ENCODE measurements around the gene ZNF22.

The ZNF22 gene

DNA sequence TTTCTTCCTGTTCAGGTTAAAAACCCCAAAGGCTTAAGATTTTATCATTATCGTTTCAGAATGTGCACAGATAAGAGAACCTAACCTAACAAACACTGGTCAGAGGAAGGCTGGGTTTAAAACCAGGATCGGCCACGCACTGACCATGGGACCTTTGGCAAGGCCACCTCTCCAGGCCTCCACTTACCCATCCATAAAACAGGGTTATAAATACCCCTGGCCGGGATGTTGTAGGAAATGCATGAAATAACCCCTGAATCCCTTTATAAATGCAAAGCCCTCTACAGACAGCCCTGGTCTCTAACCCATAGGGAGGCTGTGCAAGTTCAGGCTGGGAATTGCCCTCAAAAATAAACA lies 22.5 kb upstream of the ZNF22 start:
- DNase-seq: no peak

DNA sequence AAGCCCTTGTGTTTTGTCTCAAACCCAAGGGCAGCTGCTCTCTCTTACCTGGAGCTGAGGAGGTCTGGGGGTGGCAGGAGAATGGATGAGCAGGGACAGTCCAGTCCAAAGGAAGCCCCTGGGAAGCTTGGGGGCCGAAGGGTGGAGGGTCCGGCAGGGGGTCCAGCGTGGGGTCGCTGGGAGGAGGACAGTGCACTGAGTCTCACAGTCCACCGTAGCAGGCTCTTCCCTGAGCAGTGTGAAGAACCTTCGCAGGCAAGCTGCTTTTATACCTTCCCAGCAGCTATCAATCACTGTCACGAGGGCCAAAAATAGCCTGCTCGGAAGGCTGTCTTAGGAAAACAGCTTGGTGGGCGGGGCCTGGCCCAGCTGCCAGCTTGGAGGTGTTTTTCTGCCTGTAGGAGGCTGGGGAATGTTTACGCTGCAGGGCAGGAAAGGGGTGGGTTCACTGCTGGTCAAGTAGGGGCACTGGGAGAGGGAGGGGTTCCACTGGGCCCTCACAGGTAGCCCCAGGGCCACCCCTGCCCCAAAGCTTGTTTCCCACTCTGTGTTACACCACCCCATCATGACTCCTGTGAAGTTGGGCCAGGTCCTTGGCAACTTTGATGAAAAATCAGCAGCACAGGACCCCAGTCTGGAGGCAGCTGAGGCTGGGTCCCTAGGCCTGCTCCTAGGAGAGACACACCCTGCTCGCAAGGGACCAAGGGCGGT lies 22.0 kb upstream of the ZNF22 start, which contains the start of gene DEPP1:
TSS of gene DEPP1 (minus strand) at position 240 of the 711 bp plus-strand sequence. CDS start 779 bp downstream, outside the sequence.
- peak; percentile 51 for DNase-seq

DNA sequence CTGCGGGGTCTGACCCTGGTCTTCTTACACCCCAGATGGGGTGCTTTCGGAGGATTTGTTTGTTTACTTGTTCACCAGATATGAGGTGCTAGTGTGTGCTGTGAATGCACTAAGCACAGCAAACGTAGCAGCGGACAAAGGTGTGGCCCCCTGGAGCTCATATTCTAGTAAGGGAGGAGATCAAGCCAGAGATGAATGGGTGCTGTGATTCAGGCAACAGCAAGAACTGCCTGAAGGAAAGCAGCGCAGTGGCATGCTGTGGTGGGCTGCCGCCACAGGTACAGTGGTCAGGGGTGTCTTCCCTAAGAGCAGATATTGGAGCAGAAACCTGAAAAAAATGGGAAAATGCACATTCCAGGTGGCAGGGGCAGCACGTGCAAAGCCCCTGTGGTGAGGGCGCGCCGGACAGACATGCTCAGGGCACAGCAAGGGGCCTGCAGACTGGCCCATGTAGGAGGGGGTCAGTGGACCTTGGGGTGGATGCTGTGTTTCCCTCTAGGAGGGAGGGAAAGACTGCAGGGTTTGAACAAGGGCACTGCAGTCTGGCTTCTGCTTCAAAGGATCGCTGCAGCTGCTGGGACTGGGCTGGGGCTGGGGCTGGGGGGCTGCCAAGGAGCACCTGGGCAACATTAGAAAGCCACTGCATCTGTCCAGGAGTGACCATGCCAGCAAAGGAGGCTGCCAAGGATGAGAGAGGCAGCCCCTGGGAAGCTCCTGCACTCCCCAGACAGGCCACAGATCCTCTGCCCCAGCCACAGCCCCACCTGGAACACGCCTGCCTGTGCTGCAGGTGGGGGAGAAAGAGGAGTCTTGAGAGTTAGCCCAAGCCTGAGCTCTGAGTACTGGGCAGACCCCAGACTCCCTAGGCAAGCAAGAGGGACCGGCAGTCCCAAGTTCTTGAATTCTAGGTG lies 21.2 kb upstream of the ZNF22 start:
- no peak for DNase-seq

DNA sequence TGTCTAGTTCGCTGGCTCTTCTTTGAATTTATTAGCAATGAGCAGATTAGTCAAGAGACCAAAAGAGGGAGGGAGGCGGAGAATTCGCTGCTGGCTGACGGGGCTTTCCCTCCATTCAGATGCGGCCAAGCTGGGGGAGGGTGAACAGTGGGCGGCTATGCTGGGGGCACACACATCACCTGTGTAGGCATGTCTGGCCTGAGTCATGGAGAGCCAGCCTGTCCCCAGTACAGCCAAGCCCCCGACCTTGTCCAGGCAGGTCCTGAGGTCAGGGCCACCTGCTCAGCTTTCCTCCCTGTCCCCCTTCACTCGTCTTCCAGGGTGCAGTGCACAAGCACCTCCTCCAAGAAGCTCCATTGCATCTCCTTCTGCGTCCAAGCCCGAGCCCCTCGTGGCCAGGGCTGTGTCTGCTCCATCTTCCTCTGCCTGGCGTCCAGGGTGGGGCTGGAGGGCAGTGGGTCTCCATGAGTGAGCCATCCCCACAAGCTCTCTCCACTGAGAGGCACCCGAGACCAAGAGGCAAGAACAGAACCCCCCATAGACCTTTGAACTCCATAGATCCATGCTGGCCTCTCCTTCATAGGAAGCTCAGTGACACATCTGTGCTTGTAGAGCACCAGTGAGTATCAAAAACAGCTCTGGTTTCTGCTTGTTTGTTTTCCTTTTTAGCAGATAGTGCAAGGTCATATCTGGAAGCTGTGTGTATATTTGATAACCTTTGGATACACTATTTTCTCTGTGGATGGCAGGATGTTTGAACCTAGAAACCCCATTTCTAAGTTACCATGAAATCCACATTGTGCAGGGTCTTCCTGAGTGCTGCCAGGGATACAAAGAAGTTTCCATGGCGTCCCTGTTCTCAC lies 20.2 kb upstream of the ZNF22 start:
- DNase-seq: no peak

DNA sequence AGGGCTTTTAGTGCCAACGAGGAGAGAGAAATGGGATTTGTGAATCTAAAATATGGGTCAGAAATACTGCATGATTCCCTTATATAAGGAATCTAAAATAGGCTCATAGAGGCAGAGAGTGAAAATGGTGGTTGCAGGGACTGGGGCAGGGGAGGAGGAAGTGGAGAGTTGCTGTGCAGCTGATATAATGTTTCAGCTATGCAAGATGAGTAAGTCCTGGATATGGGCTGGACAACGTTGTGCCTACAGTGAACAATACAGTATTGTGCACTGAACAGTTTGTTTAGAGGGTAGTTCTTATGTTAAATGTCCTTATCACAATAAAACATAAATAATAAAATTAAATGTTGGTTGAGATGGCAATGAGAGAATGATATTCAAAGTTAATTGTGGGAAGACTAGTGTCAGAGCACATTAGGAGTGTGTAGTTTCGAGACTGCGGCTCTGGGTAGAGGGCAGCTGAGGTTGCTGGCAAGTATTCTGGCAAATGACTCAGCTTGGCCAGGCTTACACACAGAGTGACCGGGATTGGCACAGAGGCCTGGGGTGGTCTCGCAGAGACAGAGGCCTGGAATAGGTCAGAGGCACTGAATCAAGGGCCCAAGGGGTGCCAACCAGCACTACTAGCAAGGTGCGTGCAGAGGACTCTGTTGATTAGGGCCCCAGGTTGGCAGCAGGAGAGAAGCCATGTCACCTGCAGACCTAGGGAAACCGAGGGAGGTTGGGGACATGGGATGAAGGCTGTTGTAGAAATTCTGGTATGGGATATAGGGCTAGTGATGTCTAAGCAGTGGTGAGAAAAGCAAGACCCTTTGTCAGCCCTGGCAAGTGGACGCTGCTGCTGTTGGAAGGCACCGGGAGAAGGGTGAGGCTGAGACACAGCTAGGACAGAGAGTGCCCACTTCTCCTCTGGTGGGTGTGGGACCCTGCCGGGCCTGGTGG lies 19.3 kb upstream of the ZNF22 start:
- DNase-seq: no peak

DNA sequence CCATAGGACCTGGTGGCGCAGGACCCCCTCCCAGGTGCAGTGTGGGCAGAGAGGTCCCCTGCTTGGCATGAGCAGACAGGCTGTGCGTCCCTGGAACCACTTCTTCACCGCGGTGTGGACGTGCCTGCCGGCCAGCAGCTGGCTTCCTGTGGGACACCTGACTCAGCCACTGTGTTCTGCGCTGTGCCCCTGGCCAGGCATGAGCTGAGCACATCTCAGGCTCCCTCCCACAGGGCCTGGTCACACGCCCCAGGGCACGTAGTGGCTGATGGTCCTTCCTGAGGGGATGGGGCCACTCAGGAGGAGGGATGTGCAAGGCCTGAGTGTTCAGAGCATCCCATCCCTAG lies 18.6 kb upstream of the ZNF22 start:
- no peak for DNase-seq

DNA sequence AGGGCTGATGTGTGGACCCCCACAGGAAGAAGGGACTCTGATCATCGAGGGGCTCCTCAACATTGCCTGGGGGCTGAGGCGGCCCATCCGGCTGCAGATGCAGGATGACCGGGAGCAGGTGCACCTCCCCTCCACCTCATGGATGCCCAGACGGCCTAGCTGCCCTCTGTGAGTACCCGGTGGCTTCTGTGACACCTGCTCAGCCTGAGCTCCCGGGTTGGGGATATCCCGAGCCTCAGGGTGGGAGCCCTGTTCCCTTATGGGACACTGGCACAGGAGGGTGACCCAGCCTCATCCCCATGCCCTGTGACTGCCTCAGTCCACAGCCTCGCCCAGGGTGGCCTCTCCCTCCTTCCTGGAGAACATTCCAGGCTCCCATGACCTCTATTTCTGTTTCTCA lies 18.2 kb upstream of the ZNF22 start:
- no peak for DNase-seq

DNA sequence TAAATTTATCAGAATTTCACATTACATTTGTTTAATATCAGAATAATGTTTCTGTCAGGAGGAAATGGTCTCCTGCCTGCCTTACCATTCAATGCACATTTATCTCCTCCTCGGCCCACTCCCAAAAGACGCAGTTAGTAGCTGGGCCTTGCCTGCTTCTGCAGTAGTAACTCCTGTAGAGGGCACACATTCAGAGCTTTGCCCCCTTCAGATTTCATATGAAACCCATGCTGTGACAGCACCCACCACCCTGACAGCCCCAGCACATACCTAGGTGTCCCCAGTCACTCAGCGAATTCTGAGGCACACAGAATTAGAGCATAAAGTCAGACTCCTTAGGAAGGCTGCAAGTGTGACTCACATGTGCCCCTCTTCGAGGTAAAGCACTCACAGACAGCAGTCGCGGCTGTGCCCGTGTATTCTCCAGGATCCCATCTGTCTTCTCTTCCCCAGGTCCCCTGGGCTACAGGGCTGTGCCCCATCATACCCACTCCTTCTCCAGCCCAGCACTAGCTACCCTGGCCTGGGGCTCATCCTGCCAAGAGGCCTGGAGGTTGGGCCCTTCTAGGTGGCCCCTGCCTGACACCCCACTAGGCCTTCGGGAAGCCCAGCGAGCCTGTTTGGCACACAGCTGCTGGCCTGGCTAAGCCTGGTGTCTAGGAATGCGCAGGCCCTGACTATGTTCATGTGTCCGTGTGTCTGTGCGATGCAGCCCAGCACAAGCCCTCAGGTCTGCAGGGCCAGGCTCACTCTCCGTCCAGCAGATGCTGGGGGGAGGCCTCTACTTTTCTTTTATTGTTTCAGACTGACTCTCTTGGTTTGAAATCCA lies 17.4 kb upstream of the ZNF22 start:
- DNase-seq: no peak

DNA sequence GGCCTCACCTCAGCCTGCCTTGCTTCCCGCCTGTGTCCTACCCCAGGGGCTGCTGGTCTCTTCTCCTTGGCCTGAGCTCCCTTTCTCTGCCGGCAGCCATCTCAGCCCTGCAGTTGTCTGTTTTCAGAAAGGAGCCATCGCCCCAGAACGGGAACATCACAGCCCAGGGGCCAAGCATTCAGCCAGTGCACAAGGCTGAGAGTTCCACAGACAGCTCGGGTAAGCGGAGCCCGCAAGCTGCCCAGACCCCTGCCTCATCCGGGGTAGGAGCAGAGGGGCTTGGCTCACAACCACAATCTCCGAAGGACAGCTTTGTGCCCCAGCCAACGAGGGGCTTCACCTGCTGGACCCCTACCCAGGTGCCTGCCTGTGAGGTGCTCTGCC lies 16.8 kb upstream of the ZNF22 start:
- DNase-seq: no peak

DNA sequence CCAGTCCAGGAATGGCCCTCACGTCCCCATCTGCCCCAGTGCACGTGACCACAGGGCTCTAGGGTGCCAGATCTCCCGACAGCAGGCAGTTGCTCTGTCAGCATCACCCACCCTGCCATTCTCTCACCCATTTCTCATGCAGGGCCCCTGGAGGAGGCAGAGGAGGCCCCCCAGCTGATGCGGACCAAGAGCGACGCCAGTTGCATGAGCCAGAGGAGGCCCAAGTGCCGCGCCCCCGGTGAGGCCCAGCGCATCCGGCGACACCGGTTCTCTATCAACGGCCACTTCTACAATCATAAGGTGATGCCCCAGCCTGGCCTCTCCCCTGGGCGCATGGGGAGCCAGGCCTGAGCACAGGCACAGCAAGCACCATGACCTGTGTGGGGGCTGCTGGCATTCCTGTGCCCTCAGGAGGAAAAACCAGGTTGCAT lies 16.0 kb upstream of the ZNF22 start:
- no peak for DNase-seq

DNA sequence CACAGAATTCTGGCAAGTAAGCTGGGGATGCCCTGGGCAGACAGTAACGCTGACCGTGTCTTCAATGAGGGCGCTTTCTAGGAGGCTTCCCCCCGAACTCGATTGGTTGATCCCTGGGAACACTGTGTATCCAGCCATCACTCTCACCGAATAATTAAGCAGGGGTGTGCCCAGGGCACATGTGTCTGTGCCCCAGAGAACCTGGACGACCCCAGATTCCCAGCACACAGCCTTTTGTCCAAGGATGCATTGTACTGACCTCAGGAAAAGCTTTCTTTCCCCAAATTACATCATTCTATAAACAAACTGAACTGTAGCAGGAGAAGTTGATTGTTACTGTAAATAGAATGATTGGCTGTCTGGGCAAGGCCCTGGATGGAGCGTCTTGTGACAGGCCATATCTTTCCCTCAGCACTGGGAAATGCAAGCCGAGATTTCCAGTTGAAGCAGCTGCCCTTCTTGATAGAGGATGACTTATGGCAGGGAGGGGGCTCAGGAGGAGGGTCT lies 15.5 kb upstream of the ZNF22 start:
- no peak for DNase-seq

DNA sequence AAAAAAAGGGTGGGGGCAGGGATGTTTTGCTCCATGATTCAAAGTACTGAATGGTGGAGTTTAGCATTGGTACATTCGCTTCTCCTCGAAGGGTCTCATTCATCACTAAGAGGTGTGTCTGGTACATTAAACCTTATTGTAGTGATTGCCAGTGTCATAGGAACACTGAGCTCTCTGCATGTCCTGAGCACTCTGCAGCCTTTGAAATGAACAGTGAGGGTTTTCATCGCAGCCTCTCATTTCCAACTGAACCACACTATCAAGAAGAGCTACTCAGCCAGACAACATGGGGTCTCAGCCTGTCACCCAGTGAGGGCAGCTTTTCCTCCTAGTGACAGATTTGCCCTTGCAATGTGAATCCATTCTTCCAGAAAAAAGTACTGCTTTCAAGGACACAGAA lies 14.5 kb upstream of the ZNF22 start:
- DNase-seq: no peak

DNA sequence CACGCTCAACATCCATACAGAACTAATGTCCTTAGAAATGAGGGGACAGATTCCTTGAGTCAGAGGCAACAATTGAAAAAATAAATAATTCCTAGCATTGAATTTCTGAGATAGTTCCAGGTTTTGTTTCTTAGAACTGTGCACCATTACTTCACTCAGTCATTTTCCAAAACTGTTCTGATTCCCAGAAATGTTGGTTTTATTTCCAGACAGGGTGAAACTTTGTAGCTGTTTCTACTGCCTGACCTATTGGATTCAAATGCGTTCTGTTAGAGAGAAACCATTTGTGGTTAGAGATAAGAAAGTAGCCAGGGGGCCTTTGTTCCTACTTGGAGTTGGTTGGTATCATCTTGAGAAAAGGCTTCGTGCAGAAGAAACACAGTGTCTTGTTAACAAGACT lies 14.1 kb upstream of the ZNF22 start:
- DNase-seq: no peak

DNA sequence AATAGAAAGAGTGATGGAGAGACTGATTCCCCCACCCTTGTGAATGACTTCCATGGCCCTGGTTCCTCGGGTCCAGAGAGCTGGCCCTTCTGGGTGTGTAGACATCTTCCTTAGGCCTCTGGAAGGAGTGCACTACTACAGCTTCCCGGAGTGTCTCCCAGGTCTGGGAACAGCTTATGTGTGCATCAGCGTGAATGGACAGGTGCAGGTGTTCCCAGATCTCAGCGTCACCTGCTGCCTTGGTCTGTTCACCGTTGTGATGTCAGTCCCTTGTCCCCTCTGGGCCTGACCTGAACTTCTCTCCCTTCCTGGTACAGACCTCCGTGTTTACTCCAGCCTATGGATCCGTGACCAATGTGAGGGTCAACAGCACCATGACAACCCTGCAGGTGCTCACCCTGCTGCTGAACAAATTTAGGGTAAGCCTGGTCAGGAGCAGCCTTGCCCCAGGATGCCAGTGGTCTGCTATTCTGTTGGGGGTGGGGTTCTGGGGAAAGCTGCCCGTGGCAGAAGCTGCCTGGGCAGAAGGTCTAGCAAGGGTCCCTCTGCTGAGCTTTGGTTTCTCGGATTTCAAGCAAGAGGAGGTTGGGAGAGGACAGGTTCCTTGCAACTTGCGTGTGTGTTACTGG lies 11.7 kb upstream of the ZNF22 start:
- no peak for DNase-seq

DNA sequence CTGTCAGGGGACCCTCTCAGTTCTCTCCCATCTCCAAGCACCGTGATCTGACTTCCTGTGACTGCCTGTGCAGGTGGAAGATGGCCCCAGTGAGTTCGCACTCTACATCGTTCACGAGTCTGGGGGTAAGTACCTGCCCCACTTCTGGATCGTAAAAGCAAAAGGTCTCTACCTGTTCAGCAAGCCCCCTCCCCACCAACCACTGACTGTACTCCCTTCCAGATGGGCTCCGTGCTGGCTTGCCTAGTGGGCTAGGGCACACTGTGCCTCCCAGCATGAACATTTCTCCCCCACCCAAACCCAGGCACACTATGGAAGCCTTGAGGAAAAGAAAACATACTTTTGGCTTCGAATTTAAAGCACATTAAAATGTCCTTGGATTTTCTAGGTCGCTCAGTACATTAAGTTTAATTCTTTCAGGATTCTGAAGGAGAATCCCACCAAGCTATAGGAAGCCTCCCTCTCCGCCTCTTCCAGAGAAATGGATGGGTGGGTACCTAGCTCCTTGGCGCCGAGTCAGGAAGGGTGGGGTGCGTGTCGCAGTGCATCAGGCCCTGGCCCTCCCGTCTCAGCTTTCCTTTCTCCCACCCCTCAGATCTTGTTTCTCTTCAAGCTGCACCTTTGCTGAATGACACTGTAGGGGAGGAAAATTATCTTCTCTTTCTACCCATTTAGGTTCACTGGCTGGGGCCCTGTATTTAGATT lies 11.0 kb upstream of the ZNF22 start:
- no peak for DNase-seq

DNA sequence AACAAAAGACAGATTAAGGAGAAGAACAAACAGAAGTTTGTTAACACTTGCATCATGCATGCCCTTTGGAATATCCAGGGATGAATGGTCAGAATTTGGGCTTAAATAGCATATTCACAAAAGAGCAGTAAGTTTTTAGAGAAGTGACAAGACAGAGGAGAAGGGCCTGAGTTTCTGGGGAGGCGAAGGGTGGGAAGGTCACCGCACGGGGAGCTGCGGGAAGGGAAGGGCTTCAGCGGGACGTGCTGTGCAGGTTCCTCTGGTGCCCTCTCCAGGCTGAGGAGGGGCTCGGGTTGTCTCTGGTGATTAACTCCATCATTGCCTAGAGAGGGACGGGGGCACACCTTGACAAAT lies 10.4 kb upstream of the ZNF22 start:
- no peak for DNase-seq

DNA sequence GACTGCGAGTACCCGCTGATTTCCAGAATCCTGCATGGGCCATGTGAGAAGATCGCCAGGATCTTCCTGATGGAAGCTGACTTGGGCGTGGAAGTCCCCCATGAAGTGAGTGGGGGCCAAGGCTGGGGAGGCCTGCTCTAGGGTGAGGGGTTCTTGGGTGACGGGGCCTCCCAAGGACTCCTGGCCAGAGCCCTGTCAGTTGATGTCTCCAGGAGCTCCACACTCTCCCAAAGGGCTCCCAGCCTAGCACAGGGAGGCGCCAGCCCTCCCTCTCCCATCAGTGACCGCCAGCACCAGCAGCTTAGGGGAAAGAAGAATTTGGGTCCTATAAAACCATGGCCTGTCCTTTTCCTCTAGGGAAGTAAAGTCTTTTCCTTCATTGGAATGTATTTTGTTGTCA lies 9.8 kb upstream of the ZNF22 start:
- DNase-seq: no peak

DNA sequence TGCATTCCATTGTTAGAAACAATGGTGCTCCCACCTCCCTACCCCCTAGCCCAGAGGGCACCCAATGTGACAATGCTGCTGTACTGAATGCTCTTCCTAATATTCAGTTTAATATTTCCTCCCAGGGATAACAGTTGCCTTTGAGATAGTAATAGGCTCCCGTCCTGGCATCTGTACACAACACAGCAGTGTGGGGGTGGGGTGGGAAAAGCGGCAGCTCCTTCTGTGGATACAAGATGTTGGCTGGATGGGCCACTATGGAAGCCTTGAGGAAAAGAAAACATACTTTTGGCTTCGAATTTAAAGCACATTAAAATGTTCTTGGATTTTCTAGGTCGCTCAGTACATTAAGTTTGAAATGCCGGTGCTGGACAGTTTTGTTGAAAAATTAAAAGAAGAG lies 9.2 kb upstream of the ZNF22 start:
- DNase-seq: no peak

DNA sequence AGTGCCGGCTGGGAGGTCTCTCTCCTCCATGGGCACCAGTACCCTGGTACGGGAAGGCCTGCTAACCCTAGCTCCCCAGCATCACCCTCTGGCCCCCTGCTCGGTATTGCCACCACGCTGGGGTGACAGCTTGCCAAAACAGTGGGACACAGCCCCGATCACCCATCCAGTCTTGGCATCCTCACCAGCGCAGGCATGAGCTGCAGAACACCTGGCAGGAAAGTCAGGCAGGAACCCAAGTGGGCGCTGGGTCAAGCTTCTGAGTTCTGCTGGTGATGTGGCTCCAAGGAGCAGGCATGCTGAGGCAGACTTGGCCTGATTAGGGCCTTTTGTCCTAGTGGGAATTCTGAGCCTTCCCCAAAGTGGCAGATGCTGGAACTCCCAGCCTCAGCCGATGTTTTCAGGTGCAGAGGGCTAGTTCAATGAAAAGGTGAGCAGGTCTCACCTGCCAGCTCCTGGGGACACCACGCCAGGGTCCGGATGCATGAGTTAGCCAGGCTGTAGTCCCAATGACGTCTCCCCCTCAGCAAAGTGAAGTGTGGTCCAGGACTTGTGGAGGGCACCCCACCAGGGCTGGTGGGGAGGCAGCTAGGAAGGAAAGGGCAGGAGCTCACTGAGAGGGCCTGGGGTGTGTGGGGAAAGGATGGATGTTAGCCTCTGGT lies 8.5 kb upstream of the ZNF22 start:
- no peak for DNase-seq

Measured in NCI-H2029 treated with DMSO at 0.1 percent for 48 hours (cell line).